ENCODE data around the gene SKI.

Gene SKI

DNA sequence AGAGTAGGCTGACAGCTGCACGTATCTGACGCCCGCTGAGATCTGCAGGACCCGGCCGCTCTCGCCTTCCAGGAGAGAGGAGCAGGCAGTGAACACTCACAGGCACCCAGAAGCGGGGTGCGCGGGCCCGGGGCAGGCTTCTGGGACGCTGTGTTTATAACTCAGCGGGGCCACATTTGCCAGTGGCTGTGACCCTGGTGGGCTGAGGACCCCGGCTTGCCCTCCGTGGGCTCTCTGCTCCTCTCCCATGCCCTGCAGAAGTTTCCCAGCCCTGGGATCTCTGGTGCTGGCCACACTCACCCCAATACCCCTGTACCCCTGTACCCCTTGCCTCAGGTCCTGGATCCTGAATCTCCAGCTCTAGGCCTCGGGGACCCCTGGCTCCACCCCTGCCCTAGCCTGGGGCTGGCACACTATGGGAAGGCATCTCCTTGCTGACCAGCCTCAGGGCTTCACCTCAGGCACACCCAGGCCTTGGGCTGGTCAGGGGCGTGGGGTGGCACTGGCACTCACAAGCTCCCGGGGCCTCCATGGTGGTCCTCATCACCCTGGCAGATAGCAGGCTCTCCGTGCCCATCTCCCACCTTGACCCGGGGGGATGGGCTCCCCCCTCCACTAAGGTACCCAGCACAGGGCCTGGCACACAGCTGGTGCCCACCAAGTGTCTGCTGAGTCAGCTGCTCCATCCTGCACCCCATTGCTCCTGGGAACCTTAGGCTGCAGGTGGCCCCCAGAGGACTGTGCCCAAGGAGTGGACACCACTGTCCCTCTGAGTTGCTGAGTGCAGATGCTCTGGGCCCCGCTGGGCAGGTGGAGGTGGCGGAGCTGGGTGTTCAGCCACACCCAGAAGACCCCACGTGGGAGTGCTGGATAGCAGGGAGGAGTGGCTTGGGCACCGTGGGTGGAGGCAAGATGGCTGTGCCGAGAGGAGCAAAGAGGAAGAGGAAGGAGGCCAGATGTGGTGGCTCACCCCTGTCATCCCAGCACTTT lies 130.8 kb downstream of the SKI start:
- H3K79me2 ChIP-seq (ENCODE audit: low read length) = no peaks in the 10 kb centered on the region
- TF ChIP-seq, protein P1, sequence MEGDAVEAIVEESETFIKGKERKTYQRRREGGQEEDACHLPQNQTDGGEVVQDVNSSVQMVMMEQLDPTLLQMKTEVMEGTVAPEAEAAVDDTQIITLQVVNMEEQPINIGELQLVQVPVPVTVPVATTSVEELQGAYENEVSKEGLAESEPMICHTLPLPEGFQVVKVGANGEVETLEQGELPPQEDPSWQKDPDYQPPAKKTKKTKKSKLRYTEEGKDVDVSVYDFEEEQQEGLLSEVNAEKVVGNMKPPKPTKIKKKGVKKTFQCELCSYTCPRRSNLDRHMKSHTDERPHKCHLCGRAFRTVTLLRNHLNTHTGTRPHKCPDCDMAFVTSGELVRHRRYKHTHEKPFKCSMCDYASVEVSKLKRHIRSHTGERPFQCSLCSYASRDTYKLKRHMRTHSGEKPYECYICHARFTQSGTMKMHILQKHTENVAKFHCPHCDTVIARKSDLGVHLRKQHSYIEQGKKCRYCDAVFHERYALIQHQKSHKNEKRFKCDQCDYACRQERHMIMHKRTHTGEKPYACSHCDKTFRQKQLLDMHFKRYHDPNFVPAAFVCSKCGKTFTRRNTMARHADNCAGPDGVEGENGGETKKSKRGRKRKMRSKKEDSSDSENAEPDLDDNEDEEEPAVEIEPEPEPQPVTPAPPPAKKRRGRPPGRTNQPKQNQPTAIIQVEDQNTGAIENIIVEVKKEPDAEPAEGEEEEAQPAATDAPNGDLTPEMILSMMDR (IDR thresholded peaks at IDR 0.05; ENCODE audit: low read length) = no peak
- TF ChIP-seq EZH2phosphoT487 (IDR thresholded peaks at IDR 0.05; ENCODE audit: low read length) (no peak), EZH2 (optimal IDR thresholded peaks at IDR 0.05; ENCODE audit: low read depth, low read length) (no peak)
- no peak overlapping the region for H3K9ac ChIP-seq (ENCODE audit: low read length)
- H3K4me3 ChIP-seq (ENCODE audit: low read length) = no peak overlapping the region
- no peak overlapping the region for H3K27ac ChIP-seq (ENCODE audit: low read length)
- no peak overlapping the region for H3K4me2 ChIP-seq (ENCODE audit: low read depth, low read length)
- H3K9me2 ChIP-seq (replicated peaks; ENCODE audit: insufficient read depth, low read length) = no peaks in the 10 kb centered on the region
- H3K27me3 ChIP-seq (replicated peaks; ENCODE audit: insufficient read depth, low read length) = peaks cover 97% of the 10 kb centered on the region
- no peak for DNase-seq
- no peaks in the 10 kb centered on the region for H3K4me1 ChIP-seq (ENCODE audit: low read length)
- no peaks in the 10 kb centered on the region for H3F3A ChIP-seq (ENCODE audit: insufficient read depth, low read length)
- H2AFZ ChIP-seq (ENCODE audit: low read length) = no peak overlapping the region
- no peaks in the 10 kb centered on the region for H4K20me1 ChIP-seq (ENCODE audit: insufficient read depth, low read length)
- no peaks in the 10 kb centered on the region for H3K36me3 ChIP-seq (replicated peaks; ENCODE audit: insufficient read depth, low read length)
- H3K9me3 ChIP-seq (replicated peaks; ENCODE audit: insufficient read depth, low read length) = no peaks in the 10 kb centered on the region

Measured in MM.1S (cell line).